ENCODE results near the gene RAB44. TPM values are rescaled to one million over a fixed set of nuclear protein-coding genes. Genes with fewer than 3 reads are reported as not detected.

The RAB44 gene
- total RNA-seq, 2 experiments from 2014 or later: 0.15 to 0.25 TPM

DNA sequence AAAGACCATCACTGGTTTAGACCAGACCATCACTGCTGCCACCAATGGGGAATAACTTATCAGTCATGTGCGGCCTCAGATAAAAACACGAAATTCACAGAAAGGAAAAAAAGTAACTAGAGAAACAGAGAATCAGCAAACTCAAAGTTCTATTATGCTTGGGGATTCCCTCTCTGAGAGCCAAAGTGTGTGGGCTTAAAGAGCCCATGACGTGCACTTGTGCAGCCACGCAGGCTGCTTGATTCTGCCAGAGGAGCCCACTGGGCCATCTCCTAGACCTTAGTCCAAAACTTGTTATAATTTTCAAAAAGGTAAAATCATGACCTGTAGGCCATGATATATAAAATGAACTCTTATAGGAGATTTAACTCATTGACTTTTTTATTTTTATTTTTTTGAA is 15.2 kb downstream of the RAB44 start:
- CTCF ChIA-PET: interaction anchor here (0.5 kb wide), 1 partner anchor 705 kb away, joined by 3 read pairs; no protein-coding TSS in a partner anchor
- POLR2A ChIA-PET: no interaction called here
- H3K4me1 Mint-ChIP-seq: peaks cover 1% of the 10 kb centered on the region
- no peak for DNase-seq
- peaks cover 6% of the 10 kb centered on the region for H3K27me3 Mint-ChIP-seq
- no peaks in the 10 kb centered on the region for H3K9me3 Mint-ChIP-seq
- no peaks in the 10 kb centered on the region for H3K36me3 Mint-ChIP-seq (ENCODE audit: low read depth)
- H3K4me3 Mint-ChIP-seq: no peak overlapping the region
- H3K27ac Mint-ChIP-seq: no peak overlapping the region

DNA sequence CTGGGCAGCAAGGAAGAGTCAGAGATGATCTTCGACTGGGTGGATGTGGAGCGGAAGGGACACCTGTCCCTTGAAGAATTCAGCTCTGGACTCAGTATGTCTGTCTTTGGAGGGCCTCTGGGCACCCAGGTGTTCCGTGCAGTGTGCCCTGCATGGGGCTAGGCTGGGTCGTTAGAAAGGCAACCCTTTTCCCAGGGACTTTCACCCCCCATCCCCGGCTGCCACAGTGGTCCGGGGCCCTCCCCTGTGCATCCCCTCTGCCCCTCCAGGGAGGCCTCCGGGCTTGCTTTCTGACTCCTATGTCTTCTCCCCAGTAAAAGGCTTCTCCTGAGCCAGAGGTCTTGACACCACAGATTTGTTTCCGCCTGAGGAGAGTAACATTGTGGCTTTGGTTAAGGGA is 16.2 kb downstream of the RAB44 start:
- Mint-ChIP-seq H3K27ac (no peak overlapping the region), H3K36me3 (ENCODE audit: low read depth) (no peaks in the 10 kb centered on the region), H3K27me3 (peaks cover 6% of the 10 kb centered on the region), H3K9me3 (no peaks in the 10 kb centered on the region), H3K4me1 (peaks cover 1% of the 10 kb centered on the region), H3K4me3 (no peak overlapping the region)
- no peak for DNase-seq
- ChIA-PET CTCF (no interaction called here), POLR2A (no interaction called here)

DNA sequence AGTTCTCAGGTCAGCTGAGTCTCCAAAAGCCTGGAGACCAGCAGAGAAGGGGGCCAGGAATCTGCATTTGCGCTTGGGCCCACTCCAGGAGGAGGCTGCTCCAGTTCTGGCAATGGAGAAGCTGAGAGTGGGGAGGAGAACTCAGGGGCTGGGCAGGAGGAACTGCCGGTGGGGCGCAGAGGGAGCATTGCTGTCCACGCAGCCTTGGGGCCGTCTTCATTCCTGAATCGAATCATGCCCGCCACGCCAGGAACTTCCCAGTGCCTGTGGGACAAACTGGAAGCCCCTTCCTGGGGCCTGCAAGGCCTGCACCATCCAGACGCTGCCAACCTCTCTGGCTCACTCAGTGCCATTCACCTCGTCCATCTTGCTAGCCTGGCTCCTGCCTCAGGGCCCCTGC is 16.9 kb downstream of the RAB44 start:
- ChIA-PET CTCF (no interaction called here), POLR2A (no interaction called here)
- no peak overlapping the region for H3K4me3 Mint-ChIP-seq
- no peak overlapping the region for H3K27ac Mint-ChIP-seq
- H3K9me3 Mint-ChIP-seq: no peaks in the 10 kb centered on the region
- H3K27me3 Mint-ChIP-seq: peaks cover 10% of the 10 kb centered on the region
- H3K4me1 Mint-ChIP-seq: peaks cover 1% of the 10 kb centered on the region
- no peaks in the 10 kb centered on the region for H3K36me3 Mint-ChIP-seq (ENCODE audit: low read depth)
- DNase-seq: no peak

DNA sequence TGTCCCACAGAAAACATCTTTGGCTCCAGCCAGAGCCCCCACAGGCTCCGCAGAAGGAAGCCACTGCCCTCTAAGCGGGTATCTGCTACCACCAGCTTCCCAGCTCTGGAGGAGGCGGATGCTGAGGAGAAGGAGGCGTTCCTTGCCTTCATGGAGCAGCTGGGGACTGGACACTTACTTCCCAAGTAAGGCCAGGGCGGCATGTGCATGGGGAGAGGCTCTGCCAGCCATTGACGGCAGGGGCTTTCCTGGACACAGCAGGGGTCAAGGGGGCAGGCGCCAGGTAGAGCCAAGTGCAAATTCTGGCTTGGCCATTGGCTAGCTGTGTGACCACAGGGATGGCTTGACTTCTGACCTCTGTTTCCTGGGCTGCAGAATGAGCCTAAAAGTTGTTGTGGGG is 17.8 kb downstream of the RAB44 start:
- Mint-ChIP-seq H3K9me3 (no peaks in the 10 kb centered on the region), H3K27me3 (peaks cover 9% of the 10 kb centered on the region), H3K36me3 (ENCODE audit: low read depth) (no peaks in the 10 kb centered on the region), H3K4me1 (peaks cover 1% of the 10 kb centered on the region), H3K4me3 (no peak overlapping the region), H3K27ac (no peak overlapping the region)
- ChIA-PET CTCF (no interaction called here), POLR2A (no interaction called here)
- no peak for DNase-seq

DNA sequence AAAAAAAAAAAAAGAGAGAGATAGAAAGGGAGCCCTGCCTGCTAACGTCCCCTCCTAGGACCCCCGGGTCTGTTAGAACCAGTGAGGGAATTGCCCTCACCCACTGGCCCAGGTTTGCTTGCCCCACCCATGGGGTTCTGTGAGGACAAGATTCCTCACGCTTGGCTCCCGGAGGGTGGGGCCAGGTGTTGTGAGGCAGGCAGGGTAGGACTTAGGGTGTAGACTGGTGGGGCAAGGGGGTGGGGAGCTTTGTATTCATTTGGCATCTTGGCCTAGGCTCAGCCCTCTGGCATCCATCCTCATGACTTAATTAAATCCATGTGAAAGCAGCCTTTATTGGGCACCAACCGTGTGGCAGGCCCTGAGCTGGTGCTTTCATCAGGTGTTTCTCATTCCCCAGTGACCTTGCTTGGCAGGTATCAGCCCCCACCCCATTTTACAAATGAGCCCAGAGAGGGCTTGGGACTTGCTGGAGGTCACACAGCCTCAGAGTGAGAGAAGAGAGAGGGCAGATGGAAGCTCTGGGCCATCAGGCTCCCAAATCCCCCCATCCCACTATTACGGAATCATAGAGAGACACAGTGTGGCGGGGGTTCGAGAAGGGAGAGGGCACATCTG is 19.0 kb downstream of the RAB44 start:
- CTCF ChIA-PET: no interaction called here
- no peak for DNase-seq
- no peak overlapping the region for H3K4me3 Mint-ChIP-seq
- H3K27me3 Mint-ChIP-seq: peaks cover 9% of the 10 kb centered on the region
- H3K36me3 Mint-ChIP-seq (ENCODE audit: low read depth): no peaks in the 10 kb centered on the region
- H3K9me3 Mint-ChIP-seq: no peaks in the 10 kb centered on the region
- no peak overlapping the region for H3K27ac Mint-ChIP-seq
- H3K4me1 Mint-ChIP-seq: peaks cover 1% of the 10 kb centered on the region
- POLR2A ChIA-PET: interaction anchor here (0.6 to 0.8 kb wide), 2 partner anchors 37 to 38 kb away, joined by 3 to 4 read pairs; partner anchors contain the start of gene CDKN1A

DNA sequence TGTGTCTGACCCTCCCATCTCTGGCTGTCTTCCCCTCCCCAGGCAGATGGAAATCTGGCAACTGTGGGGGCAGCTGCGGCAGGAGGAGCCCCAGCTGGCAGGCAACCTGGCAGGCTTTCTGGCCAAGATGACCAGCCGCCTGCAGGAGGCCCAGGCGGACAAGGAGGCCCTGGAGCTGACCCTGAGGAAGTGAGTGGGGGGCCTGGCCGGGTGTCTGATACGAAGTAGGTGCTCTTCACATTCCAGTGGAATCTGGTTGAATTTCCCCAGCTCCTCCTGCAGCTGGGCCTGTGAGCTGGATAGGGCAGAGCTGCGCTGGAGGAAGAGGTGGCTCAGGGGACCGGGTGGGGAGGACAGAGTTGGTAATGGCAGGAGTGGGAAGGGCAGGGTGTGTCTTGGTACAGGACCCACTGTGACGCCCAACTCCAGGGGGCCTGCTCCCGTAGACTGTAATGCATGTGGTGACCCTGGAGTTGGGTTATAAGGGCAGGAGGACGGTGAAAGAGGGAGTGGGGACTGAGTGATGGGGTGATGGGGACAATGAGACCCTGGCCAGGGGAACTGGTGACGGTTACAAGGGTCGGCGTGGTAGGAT is 19.7 kb downstream of the RAB44 start:
- CTCF ChIA-PET: no interaction called here
- DNase-seq: no peak

DNA sequence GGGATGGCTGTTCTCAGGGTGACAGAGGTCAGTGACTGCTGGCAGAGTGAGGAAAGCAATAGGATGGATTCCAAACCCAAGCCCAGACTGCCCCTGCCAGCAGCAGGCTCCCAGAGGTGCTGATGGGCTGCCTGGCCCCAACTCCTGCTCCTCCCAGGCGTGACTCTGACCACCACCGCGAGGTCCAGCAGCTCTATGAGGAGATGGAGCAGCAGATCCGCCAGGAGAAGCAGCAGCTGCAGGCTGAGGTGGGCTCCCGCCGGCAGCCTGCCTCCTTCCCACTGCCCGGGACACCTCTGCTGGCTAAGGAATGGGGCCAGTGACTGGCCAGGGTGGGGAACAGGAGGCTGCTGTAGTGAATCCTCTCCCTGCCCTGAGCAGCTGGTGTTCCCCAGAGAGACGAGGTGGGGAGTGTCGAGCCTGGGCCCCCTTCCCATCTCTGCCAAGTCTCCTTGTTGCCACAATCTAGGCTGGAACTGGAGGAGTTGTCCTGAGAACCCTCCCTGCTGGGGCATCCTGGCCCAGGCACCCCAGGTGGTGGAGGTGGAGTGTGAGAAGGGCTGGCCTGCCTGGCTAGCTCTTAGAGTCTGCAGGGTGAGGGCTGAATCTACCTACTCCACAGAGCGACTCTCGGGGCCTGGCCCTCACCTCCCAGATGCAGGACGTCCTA is 20.4 kb downstream of the RAB44 start:
- peaks cover 9% of the 10 kb centered on the region for H3K27me3 Mint-ChIP-seq

More for the DNA sequence above, 19.7 kb downstream of the RAB44 start:
- H3K36me3 Mint-ChIP-seq (ENCODE audit: low read depth): no peaks in the 10 kb centered on the region
- POLR2A ChIA-PET: interaction anchor here (0.6 to 1.0 kb wide), 3 partner anchors 25 to 39 kb away, joined by 3 to 4 read pairs (median 3); partner anchors contain the start of gene CDKN1A
- no peaks in the 10 kb centered on the region for H3K9me3 Mint-ChIP-seq
- H3K27me3 Mint-ChIP-seq: peaks cover 9% of the 10 kb centered on the region
- no peak overlapping the region for H3K4me3 Mint-ChIP-seq
- H3K27ac Mint-ChIP-seq: no peak overlapping the region
- H3K4me1 Mint-ChIP-seq: peaks cover 1% of the 10 kb centered on the region

DNA sequence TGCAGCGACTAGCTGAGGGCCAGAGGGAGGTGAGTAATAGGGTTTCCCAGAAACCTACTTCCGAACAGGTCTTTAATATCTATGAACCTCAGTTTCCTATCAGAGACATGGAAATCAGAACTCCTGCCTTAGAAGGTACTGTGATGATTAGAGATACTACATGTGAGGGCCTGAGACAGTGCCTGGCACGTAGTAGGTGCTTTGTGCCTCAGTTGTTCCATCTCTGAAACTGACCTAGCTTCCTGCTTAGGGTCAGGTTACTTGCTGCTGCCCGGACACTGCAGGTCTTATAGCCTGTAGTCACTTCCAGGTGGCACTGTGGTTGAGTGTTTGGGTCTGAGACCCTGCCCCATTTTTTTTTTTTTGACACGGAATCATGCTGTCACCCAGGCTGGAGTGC is 20.9 kb downstream of the RAB44 start:
- Mint-ChIP-seq H3K27me3 (peaks cover 7% of the 10 kb centered on the region), H3K9me3 (no peaks in the 10 kb centered on the region), H3K36me3 (ENCODE audit: low read depth) (no peaks in the 10 kb centered on the region), H3K27ac (no peak overlapping the region), H3K4me3 (no peak overlapping the region), H3K4me1 (no peaks in the 10 kb centered on the region)
- ChIA-PET POLR2A (interaction anchor here (1.0 kb wide), 1 partner anchor 26 kb away, joined by 3 read pairs; no protein-coding TSS in a partner anchor), CTCF (no interaction called here)
- no peak for DNase-seq

More for the DNA sequence above, 20.4 kb downstream of the RAB44 start:
- DNase-seq: no peak
- Mint-ChIP-seq H3K36me3 (ENCODE audit: low read depth) (no peaks in the 10 kb centered on the region), H3K27ac (no peak overlapping the region), H3K9me3 (no peaks in the 10 kb centered on the region), H3K4me3 (no peak overlapping the region), H3K4me1 (no peaks in the 10 kb centered on the region)
- ChIA-PET CTCF (no interaction called here), POLR2A (interaction anchor here (1.0 kb wide), 1 partner anchor 25 kb away, joined by 3 read pairs; no protein-coding TSS in a partner anchor)

DNA sequence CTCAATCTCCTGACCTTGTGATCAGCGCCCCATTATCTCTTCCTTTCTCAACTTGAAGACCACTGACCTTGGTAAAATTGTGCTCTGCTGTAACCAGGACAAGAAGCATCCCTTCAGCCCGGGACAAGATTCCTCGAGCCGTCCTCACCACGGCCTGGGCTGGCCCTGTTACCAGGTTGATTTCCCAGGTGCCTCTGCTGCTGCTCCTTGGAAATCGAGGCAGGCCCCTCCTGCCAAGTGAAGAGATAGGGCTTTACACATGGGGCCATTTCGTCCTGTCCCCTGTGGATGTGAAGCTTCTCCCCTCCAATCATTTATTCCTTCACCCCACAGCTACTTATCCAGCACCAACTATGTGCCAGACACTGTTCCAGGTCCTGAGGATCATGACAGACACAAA is 21.5 kb downstream of the RAB44 start:
- no peaks in the 10 kb centered on the region for H3K36me3 Mint-ChIP-seq (ENCODE audit: low read depth)
- no peak overlapping the region for H3K4me3 Mint-ChIP-seq
- peaks cover 7% of the 10 kb centered on the region for H3K27me3 Mint-ChIP-seq
- ChIA-PET CTCF (no interaction called here), POLR2A (no interaction called here)
- H3K27ac Mint-ChIP-seq: no peak overlapping the region
- no peak for DNase-seq
- no peaks in the 10 kb centered on the region for H3K4me1 Mint-ChIP-seq
- no peaks in the 10 kb centered on the region for H3K9me3 Mint-ChIP-seq

DNA sequence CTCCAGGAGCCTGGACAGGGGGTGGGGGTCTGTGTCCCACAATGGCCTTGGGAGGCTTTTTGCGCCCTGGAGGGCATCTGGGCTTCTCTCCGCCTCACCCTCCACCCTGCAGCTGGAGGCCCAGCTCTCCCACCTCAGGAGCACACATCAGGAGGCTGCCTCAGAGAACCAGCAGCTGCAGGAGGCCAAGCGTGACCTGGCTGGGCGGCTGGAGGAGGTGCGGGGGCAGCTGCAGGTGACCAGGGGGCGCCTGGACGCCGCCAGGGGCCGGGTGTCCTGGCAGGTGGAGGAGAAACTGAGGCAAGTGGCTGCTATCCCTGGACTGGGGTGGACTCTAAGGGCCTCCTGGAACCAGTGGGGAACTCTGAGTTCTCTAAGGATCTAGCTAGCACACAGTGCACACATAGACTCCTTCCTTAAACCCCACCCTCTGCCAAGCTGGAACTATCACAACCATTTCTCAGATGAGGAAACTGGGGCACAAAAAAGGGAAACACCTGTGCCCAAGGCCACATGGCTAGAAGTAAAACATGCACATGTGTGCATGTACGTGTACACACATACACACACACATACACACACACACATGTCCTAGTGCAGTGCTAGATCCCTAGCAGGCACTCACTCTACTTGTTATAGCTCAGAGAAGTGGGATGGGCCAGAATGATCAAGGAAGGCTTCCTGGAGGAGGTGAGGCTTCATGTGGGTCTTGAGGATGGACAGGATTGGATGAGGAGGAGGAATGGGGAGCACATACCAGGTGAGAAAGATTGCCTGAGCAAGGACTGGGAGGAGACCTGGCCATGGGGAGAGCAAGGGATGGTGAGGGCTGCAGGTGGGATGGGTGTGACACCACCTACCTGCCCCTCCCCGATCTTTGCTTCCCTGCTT is 22.9 kb downstream of the RAB44 start:
- ChIA-PET CTCF (interaction anchor here (0.8 to 1.2 kb wide), 3 partner anchors 8 to 62 kb away, joined by 3 to 4 read pairs (median 3); no protein-coding TSS in a partner anchor), POLR2A (interaction anchor here (1.5 kb wide), 1 partner anchor 25 kb away, joined by 3 read pairs; no protein-coding TSS in a partner anchor)
- Mint-ChIP-seq H3K4me3 (no peak overlapping the region), H3K27ac (no peak overlapping the region), H3K36me3 (ENCODE audit: low read depth) (no peaks in the 10 kb centered on the region), H3K27me3 (peaks cover 7% of the 10 kb centered on the region), H3K4me1 (peaks cover 7% of the 10 kb centered on the region), H3K9me3 (no peaks in the 10 kb centered on the region)
- DNase-seq: no peak

DNA sequence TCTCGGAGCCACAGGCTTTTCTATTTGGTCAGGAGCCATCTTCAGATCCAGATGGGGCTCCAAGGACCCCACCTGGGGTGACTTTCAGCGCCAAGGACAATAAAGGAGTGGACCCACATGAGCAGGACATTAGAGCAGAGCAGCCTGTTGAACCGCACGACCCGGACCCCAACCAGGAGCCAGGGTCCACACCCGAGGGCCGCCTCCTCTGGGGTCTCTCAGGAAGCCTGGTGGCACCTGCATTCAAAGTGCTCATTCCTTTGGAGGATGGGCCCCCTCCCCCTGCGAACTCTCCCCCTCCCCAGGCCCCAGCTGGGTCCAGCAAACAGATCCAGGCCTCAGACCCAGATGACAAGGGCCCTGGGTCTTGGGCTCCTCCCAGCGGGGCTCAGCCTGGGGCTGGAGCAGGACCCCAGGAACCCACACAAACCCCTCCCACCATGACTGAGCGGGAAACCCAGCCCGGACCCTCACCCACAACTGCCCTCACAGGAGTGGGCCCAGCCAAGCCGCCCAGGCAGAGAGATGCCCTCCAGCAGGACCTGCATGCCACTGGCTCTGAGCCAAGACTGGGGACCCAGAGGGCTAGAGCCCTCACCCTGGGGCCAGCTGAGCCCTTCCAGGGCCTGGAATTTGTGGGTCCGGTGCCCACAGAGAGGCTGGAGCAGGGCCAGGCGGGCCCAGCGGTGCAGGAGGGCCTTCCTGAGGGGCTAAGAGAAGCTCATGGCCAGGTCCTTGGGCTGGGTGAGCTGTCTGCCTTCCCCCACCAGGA is 23.9 kb downstream of the RAB44 start:
- no peaks in the 10 kb centered on the region for H3K36me3 Mint-ChIP-seq (ENCODE audit: low read depth)

DNA sequence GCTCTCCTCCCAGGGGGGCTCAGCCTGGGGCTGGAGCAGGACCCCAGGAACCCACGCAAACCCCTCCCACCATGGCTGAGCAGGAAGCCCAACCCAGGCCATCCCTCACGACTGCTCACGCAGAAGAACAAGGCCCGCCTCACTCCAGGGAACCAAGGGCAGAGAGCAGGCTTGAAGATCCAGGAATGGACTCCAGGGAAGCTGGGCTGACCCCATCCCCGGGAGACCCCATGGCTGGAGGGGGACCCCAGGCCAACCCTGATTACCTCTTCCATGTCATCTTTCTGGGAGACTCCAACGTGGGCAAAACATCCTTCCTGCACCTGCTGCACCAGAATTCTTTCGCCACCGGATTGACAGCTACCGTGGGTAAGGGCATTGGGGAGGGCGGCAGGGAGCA is 24.7 kb downstream of the RAB44 start:
- ChIA-PET CTCF (interaction anchor here (3.2 to 4.2 kb wide), 2 partner anchors 37 to 107 kb away, joined by 10 to 21 read pairs; no protein-coding TSS in a partner anchor), POLR2A (no interaction called here)
- H3K27ac Mint-ChIP-seq: no peak overlapping the region
- no peaks in the 10 kb centered on the region for H3K9me3 Mint-ChIP-seq
- no peak overlapping the region for H3K4me3 Mint-ChIP-seq
- H3K27me3 Mint-ChIP-seq: peaks cover 6% of the 10 kb centered on the region
- no peaks in the 10 kb centered on the region for H3K36me3 Mint-ChIP-seq (ENCODE audit: low read depth)
- H3K4me1 Mint-ChIP-seq: peaks cover 17% of the 10 kb centered on the region
- DNase-seq: no peak

More for the DNA sequence above, 23.9 kb downstream of the RAB44 start:
- Mint-ChIP-seq H3K9me3 (no peaks in the 10 kb centered on the region), H3K4me1 (peaks cover 9% of the 10 kb centered on the region), H3K27me3 (peaks cover 7% of the 10 kb centered on the region), H3K27ac (no peak overlapping the region), H3K4me3 (no peak overlapping the region)
- ChIA-PET POLR2A (interaction anchor here (1.0 to 1.5 kb wide), 2 partner anchors 24 to 34 kb away, joined by 3 read pairs; no protein-coding TSS in a partner anchor), CTCF (interaction anchor here (1.2 to 4.2 kb wide), 2 partner anchors 61 to 106 kb away, joined by 3 to 21 read pairs; no protein-coding TSS in a partner anchor)
- no peak for DNase-seq
